Measurements from ENCODE around the gene NOL3.
"Not testable (repeated sequence)": the region's sequence is repeated elsewhere in the genome, so short reads cannot be mapped to it uniquely, and the experiment has no call there.

NOL3 gene

GRCh38 chr16:67170168-67170948 is at the start of gene NOL3:
Gene NOL3, plus strand, starts transcription at chr16:67170538.
- no peak for DNase-seq (ENCODE audit: low read depth in 2 of 2)

GRCh38 chr16:67122799-67123198 is 47.5 kb upstream of the NOL3 start:
- not testable (repeated sequence) for DNase-seq (ENCODE audit: low read depth in 2 of 2)

- no peak for DNase-seq (ENCODE audit: low read depth in 2 of 2)
Observed at GRCh38 chr16:67128417-67128816, 41.9 kb upstream of the NOL3 start.

GRCh38 chr16:67128887-67129286 is 41.5 kb upstream of the NOL3 start:
- DNase-seq (ENCODE audit: low read depth in 2 of 2), result no peak

GRCh38 chr16:67129422-67129821 is 40.9 kb upstream of the NOL3 start:
- DNase-seq (ENCODE audit: low read depth in 2 of 2), result no peak

- DNase-seq (ENCODE audit: low read depth in 2 of 2), result no peak
Observed at GRCh38 chr16:67137605-67138004, 32.7 kb upstream of the NOL3 start.

- DNase-seq (ENCODE audit: low read depth in 2 of 2), result no peak
Observed at GRCh38 chr16:67141391-67141790, 28.9 kb upstream of the NOL3 start.

- DNase-seq (ENCODE audit: low read depth in 2 of 2), result no peak
Observed at GRCh38 chr16:67142342-67142741, 28.0 kb upstream of the NOL3 start.

- no peak for DNase-seq (ENCODE audit: low read depth in 2 of 2)
Observed at GRCh38 chr16:67144943-67145342, 25.4 kb upstream of the NOL3 start.

- no peak for DNase-seq (ENCODE audit: low read depth in 2 of 2)
Observed at GRCh38 chr16:67145746-67146145, 24.6 kb upstream of the NOL3 start.

- no peak for DNase-seq (ENCODE audit: low read depth in 2 of 2)
Observed at GRCh38 chr16:67146523-67147357, 23.6 kb upstream of the NOL3 start.

- DNase-seq (ENCODE audit: low read depth in 2 of 2), result no peak
Observed at GRCh38 chr16:67147437-67148140, 22.7 kb upstream of the NOL3 start.

GRCh38 chr16:67148221-67148620 is 22.1 kb upstream of the NOL3 start:
- DNase-seq (ENCODE audit: low read depth in 2 of 2), result no peak

- DNase-seq (ENCODE audit: low read depth in 2 of 2), result no peak
Observed at GRCh38 chr16:67148656-67149275, 21.6 kb upstream of the NOL3 start.

- no peak for DNase-seq (ENCODE audit: low read depth in 2 of 2)
Observed at GRCh38 chr16:67149276-67150046, 20.9 kb upstream of the NOL3 start.

- peak; percentile 44 to 47 for DNase-seq (ENCODE audit: low read depth in 2 of 2)
Observed at GRCh38 chr16:67150047-67150832, 20.1 kb upstream of the NOL3 start.

GRCh38 chr16:67150833-67151396 is 19.4 kb upstream of the NOL3 start, which contains the start of gene B3GNT9:
Gene B3GNT9, minus strand, starts transcription at chr16:67150998. Its CDS starts 513 bp downstream, at chr16:67150485.
- DNase-seq (ENCODE audit: low read depth in 2 of 2), result no peak

GRCh38 chr16:67151431-67152097 is 18.8 kb upstream of the NOL3 start:
- no peak for DNase-seq (ENCODE audit: low read depth in 2 of 2)

- DNase-seq (ENCODE audit: low read depth in 2 of 2), result no peak
Observed at GRCh38 chr16:67154578-67155294, 15.6 kb upstream of the NOL3 start.

Measured in stimulated activated CD8-positive, alpha-beta memory T cell treated with anti-CD3 and anti-CD28 coated beads, Interleukin-15, amount 100 ng/mL, for 4 hours (primary cell).